GM18861 (cell line): ENCODE data around the gene KCNIP3.
"Not testable (repeated sequence)": the region's sequence is repeated elsewhere in the genome, so short reads cannot be mapped to it uniquely, and the experiment has no call there.

ENCODE experiments used
- ATAC-seq: cut with Tn5 transposase; IDR thresholded peaks from one replicate; pipeline ENCODE4 v1.9.1; 2021; ENCODE audit not compliant: unreplicated experiment

The KCNIP3 gene

GRCh38 chr2:95359501-95359930 lies 62.4 kb downstream of the KCNIP3 start:
- no peak for ATAC-seq

GRCh38 chr2:95361216-95361980 lies 64.3 kb downstream of the KCNIP3 start:
- no peak for ATAC-seq

- no peak for ATAC-seq
These were observed 65.3 kb downstream of the KCNIP3 start for GRCh38 chr2:95362486-95362885.

GRCh38 chr2:95366514-95366913 lies 69.4 kb downstream of the KCNIP3 start:
- ATAC-seq, result no peak

- no peak for ATAC-seq
These were observed 75.2 kb downstream of the KCNIP3 start for GRCh38 chr2:95372216-95372829.

GRCh38 chr2:95372845-95373244 lies 75.7 kb downstream of the KCNIP3 start:
- ATAC-seq, result no peak

- ATAC-seq, result no peak
These were observed 76.9 kb downstream of the KCNIP3 start for GRCh38 chr2:95374029-95374428.

- no peak for ATAC-seq
These were observed 77.3 kb downstream of the KCNIP3 start for GRCh38 chr2:95374451-95374920.

- no peak for ATAC-seq
These were observed 77.8 kb downstream of the KCNIP3 start for GRCh38 chr2:95374921-95375471.

GRCh38 chr2:95375532-95376150 lies 78.5 kb downstream of the KCNIP3 start:
- ATAC-seq, result no peak

- ATAC-seq, result no peak
These were observed 79.4 kb downstream of the KCNIP3 start for GRCh38 chr2:95376311-95377215.

GRCh38 chr2:95377216-95378123 lies 80.3 kb downstream of the KCNIP3 start:
- ATAC-seq, result no peak

GRCh38 chr2:95378281-95378680 lies 81.1 kb downstream of the KCNIP3 start:
- ATAC-seq, result not testable (repeated sequence)

GRCh38 chr2:95379371-95379831 lies 82.3 kb downstream of the KCNIP3 start:
- ATAC-seq, result no peak

- no peak for ATAC-seq
These were observed 83.1 kb downstream of the KCNIP3 start for GRCh38 chr2:95380280-95380679.

- ATAC-seq, result no peak
These were observed 83.6 kb downstream of the KCNIP3 start for GRCh38 chr2:95380731-95381130.

GRCh38 chr2:95381212-95382191 lies 84.4 kb downstream of the KCNIP3 start:
- ATAC-seq, result no peak

- ATAC-seq, result no peak
These were observed 85.0 kb downstream of the KCNIP3 start for GRCh38 chr2:95382192-95382591.
